Type B pancreatic cell (in vitro differentiated cells): Measurements from ENCODE around the gene YIF1A. TPM values are rescaled to one million over a fixed set of nuclear protein-coding genes. Genes with fewer than 3 reads are reported as not detected.

Source experiments
- DNase-seq: peaks from one replicate; pipeline ENCODE4 v3.0.0; 2021; ENCODE audit warnings: mixed read lengths; ENCODE audit not compliant: unreplicated experiment; ENCODE audit errors: extremely low spot score
- H3K27ac Mint-ChIP-seq: 2 replicates; pipeline ENCODE4 v1.8.0; 2021; ENCODE audit warnings: mild to moderate bottlenecking, mixed read lengths
- H3K27me3 Mint-ChIP-seq: 2 replicates; pipeline ENCODE4 v1.8.0; 2021; ENCODE audit warnings: mixed read lengths
- H3K36me3 Mint-ChIP-seq: 2 replicates; pipeline ENCODE4 v1.8.0; 2021; ENCODE audit warnings: mixed read lengths
- H3K4me1 Mint-ChIP-seq: one replicate; pipeline ENCODE4 v1.8.0; 2021; ENCODE audit warnings: mixed read lengths; ENCODE audit not compliant: unreplicated experiment
- H3K4me3 Mint-ChIP-seq: 2 replicates; pipeline ENCODE4 v1.8.0; 2021; ENCODE audit warnings: mild to moderate bottlenecking, mixed read lengths
- H3K9me3 Mint-ChIP-seq: 2 replicates; pipeline ENCODE4 v1.8.0; 2021; ENCODE audit warnings: mixed read lengths
- CTCF ChIP-seq: fragments of 200-600 bp; sonication (generic); conservative IDR thresholded peaks from 2 replicates; pipeline ENCODE4 v1.5.0; 2021; ENCODE audit warnings: antibody characterized with exemption, mild to moderate bottlenecking
- total RNA-seq: library from RNA; stranded (reverse); gene quantifications from 2 replicates; pipeline ENCODE4 v1.2.1, GENCODE V29; 2021; ENCODE audit warnings: low replicate concordance

The YIF1A gene
- total RNA-seq, 1 donor from 2014 or later: 87.0 TPM

DNA sequence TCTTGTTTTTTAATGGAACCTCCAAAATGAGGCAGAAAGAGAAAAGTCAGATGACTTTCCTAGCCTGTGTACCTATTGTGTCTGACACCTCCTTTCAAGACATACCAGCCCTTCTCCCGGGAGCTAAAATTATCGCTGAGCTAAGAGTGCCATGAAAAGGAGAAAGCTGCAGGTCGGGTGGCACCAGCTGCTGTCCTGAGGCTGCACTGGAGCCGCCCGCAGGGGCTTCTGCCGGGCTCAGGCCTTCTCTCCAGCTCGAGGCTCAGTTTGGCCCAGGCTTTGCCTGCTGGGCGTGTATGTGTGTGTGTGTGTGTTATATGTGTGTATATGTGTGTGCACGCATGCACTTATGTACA, 48.2 kb downstream of the YIF1A start:
- Mint-ChIP-seq H3K36me3 (peaks cover 1% of the 10 kb centered on the region), H3K9me3 (no peaks in the 10 kb centered on the region), H3K27me3 (no peaks in the 10 kb centered on the region), H3K4me1 (no peaks in the 10 kb centered on the region), H3K4me3 (no peak overlapping the region), H3K27ac (no peak overlapping the region)
- no peak for DNase-seq
- no peak for TF ChIP-seq CTCF

DNA sequence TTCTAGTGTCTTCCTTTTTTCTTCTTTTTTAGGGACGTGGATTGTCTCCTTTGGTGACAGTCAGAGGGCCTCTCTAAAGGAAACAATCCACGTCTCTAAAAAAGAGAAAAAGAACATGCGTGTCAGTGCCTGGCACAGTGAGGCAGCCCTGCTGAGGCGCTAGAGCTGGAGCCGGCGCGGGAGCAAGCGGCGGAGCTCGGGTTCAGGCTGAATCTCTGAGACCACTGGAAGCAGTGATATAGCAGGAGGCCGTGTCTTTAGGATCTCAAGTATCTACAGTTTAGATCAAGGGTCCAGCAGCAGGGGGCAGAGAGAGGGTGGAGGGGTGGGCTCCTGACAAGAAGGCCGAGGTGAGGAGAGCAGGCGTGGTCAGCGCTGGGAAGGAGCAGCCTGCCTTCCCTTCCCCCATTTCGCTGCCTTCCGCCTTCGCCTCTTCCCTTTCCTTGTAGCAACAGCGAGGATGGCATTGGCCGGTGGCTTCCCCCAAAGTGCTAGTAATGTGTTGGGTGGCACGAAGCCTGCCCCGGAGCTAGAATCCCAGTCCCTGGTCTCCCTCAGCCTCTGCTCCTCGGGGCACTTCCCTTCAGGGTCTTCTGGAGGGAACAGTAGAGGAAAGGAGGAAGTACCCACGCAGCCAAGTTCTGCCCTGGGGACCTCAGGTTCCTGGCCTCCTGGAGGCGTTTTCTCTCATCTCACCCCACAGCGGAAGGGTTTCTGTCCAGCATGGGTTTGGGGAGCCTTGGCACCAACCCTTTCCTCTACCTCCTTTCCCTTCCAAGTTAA, 48.8 kb downstream of the YIF1A start:
- no peak for TF ChIP-seq CTCF
- no peaks in the 10 kb centered on the region for H3K4me1 Mint-ChIP-seq
- no peak overlapping the region for H3K27ac Mint-ChIP-seq
- peaks cover 7% of the 10 kb centered on the region for H3K36me3 Mint-ChIP-seq
- DNase-seq: no peak
- no peaks in the 10 kb centered on the region for H3K9me3 Mint-ChIP-seq
- H3K27me3 Mint-ChIP-seq: no peaks in the 10 kb centered on the region
- no peak overlapping the region for H3K4me3 Mint-ChIP-seq

GRCh38 chr11:66239511-66239910, 49.4 kb downstream of the YIF1A start:
- H3K36me3 Mint-ChIP-seq: peaks cover 9% of the 10 kb centered on the region
- H3K27me3 Mint-ChIP-seq: no peaks in the 10 kb centered on the region
- TF ChIP-seq CTCF: no peak
- no peaks in the 10 kb centered on the region for H3K4me1 Mint-ChIP-seq
- no peak overlapping the region for H3K27ac Mint-ChIP-seq
- no peak overlapping the region for H3K4me3 Mint-ChIP-seq
- DNase-seq: no peak
- no peaks in the 10 kb centered on the region for H3K9me3 Mint-ChIP-seq

GRCh38 chr11:66238786-66239413, 50.0 kb downstream of the YIF1A start:
- no peak for DNase-seq
- TF ChIP-seq CTCF: no peak
- no peaks in the 10 kb centered on the region for H3K9me3 Mint-ChIP-seq
- H3K27ac Mint-ChIP-seq: no peak overlapping the region
- no peaks in the 10 kb centered on the region for H3K27me3 Mint-ChIP-seq
- peaks cover 9% of the 10 kb centered on the region for H3K36me3 Mint-ChIP-seq
- H3K4me1 Mint-ChIP-seq: no peaks in the 10 kb centered on the region
- no peak overlapping the region for H3K4me3 Mint-ChIP-seq

DNA sequence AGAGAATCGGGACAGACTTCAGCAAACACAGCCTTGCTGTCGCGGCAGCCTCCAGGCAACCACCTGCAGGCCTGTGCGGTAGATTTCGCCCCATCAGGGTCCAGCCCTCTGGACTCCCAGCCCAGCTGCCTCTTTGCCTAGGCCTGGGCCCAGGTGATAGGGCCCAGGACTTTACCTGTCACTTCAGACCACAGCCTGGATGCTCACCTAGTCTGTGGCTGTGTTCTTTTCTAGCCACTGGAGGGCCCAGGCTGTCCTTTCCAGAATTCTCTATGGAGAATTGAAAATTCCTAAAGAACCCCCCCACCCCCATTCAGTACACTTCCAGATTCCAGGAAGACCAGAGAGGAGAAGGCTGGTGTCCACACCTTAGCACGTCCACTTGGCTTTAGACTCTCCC, 51.1 kb downstream of the YIF1A start:
- H3K27ac Mint-ChIP-seq: no peak overlapping the region
- no peaks in the 10 kb centered on the region for H3K4me1 Mint-ChIP-seq
- H3K27me3 Mint-ChIP-seq: no peaks in the 10 kb centered on the region
- H3K4me3 Mint-ChIP-seq: no peak overlapping the region
- H3K36me3 Mint-ChIP-seq: peaks cover 15% of the 10 kb centered on the region
- no peaks in the 10 kb centered on the region for H3K9me3 Mint-ChIP-seq
- TF ChIP-seq CTCF: no peak
- no peak for DNase-seq
